ENCODE results near the gene ZNF318. TPM values are rescaled to one million over a fixed set of nuclear protein-coding genes. Genes with fewer than 3 reads are reported as not detected.
"Not testable (repeated sequence)": the region's sequence is repeated elsewhere in the genome, so short reads cannot be mapped to it uniquely, and the experiment has no call there.

ZNF318 gene
- total RNA-seq, 1 donor from 2014 or later = 159 TPM

GRCh38 chr6:43355862-43356590 is 13.4 kb downstream of the ZNF318 start:
- Mint-ChIP-seq H3K36me3 (ENCODE audit: low read depth) (peaks cover 95% of the 10 kb centered on the region), H3K27ac (no peak overlapping the region), H3K4me1 (peaks cover 28% of the 10 kb centered on the region), H3K4me3 (no peak overlapping the region), H3K27me3 (no peaks in the 10 kb centered on the region), H3K9me3 (no peaks in the 10 kb centered on the region)
- no peak for DNase-seq
- intact Hi-C loops (cut with micrococcal nuclease) = loop anchor here (1.0 kb wide), 2 partner anchors 48 to 93 kb away; partner anchors contain the start of gene CRIP3
- no peak for TF ChIP-seq CTCF (IDR thresholded peaks at IDR 0.05)
- CTCF ChIA-PET = interaction anchor here (0.5 to 3.6 kb wide), 17 partner anchors 10 to 181 kb away, joined by 3 to 21 read pairs (median 3); partner anchors contain the start of genes CRIP3 and DNPH1
- POLR2A ChIA-PET = interaction anchor here (2.8 kb wide), 1 partner anchor 28 kb away, joined by 9 read pairs; no protein-coding TSS in a partner anchor
- ATAC-seq (ENCODE audit: low read depth) = peak; percentile 65

DNA sequence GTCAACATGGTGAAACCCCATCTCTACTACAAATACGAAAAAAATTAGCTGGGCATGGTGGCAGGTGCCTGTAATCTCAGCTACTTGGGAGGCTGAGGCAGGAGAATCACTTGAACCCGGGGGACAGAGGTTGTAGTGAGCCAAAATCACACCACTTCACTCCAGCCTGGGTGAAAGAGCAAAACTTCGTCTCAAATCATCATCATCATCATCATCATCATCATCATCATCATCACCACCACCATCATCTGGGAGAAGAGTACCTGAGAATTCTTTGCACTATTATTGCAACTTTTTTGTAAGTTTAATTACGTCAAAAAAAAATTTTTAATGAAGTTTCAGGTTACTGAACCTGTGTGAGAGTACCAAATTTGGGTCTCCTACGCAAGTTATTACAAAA is 17.5 kb downstream of the ZNF318 start:
- POLR2A ChIA-PET; H3K4me3 Mint-ChIP-seq; ATAC-seq (ENCODE audit: low read depth); H3K9me3 Mint-ChIP-seq; CTCF ChIA-PET; DNase-seq; H3K27me3 Mint-ChIP-seq: not testable (repeated sequence)
- peaks cover 13% of the 10 kb centered on the region for H3K4me1 Mint-ChIP-seq
- peaks cover 63% of the 10 kb centered on the region for H3K36me3 Mint-ChIP-seq (ENCODE audit: low read depth)
- H3K27ac Mint-ChIP-seq = peak overlapping the region; percentile 19
- intact Hi-C loops (cut with micrococcal nuclease) = loop anchor here (2.0 kb wide), 1 partner anchor 15 kb away; no protein-coding TSS in a partner anchor

DNA sequence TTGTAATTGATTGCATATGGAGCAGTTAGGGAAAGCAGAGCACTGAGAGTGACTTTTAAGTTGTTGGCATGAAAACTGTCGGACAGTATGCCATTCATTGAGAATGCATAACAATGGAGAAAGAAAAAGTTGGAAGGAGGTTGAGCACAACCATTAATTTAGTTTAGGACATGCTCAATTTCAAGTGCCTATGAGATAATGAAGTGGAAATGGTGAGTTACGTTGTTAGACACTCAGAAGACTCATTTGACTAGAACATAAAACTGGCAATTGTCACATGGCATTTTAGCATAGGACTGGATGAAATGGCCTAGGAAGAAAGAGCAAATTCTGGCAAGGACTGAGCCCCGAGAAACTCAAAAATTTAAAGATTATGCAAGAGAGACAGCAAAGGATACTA is 22.0 kb downstream of the ZNF318 start:
- ChIA-PET CTCF (no interaction called here), POLR2A (no interaction called here)
- Mint-ChIP-seq H3K27me3 (no peaks in the 10 kb centered on the region), H3K27ac (no peak overlapping the region), H3K4me1 (peaks cover 4% of the 10 kb centered on the region), H3K4me3 (no peak overlapping the region), H3K9me3 (no peaks in the 10 kb centered on the region), H3K36me3 (ENCODE audit: low read depth) (peaks cover 52% of the 10 kb centered on the region)
- ATAC-seq (ENCODE audit: low read depth) (no peak), DNase-seq (no peak)
- intact Hi-C loops (cut with micrococcal nuclease) = no loop called here
- TF ChIP-seq CTCF (IDR thresholded peaks at IDR 0.05) = no peak

- DNase-seq = no peak
- Mint-ChIP-seq H3K36me3 (ENCODE audit: low read depth) (peaks cover 52% of the 10 kb centered on the region), H3K4me1 (peaks cover 2% of the 10 kb centered on the region), H3K4me3 (no peak overlapping the region), H3K9me3 (no peaks in the 10 kb centered on the region), H3K27ac (no peak overlapping the region), H3K27me3 (no peaks in the 10 kb centered on the region)
- ATAC-seq (ENCODE audit: low read depth) = no peak
- ChIA-PET POLR2A (interaction anchor here (0.6 to 1.0 kb wide), 4 partner anchors 15 to 417 kb away, joined by 3 to 4 read pairs (median 4); partner anchors contain the start of gene ZNF318), CTCF (no interaction called here)
- TF ChIP-seq CTCF (IDR thresholded peaks at IDR 0.05) = no peak
- intact Hi-C loops (cut with micrococcal nuclease) = no loop called here
Measured at GRCh38 chr6:43347021-43347420, 22.4 kb downstream of the ZNF318 start.

DNA sequence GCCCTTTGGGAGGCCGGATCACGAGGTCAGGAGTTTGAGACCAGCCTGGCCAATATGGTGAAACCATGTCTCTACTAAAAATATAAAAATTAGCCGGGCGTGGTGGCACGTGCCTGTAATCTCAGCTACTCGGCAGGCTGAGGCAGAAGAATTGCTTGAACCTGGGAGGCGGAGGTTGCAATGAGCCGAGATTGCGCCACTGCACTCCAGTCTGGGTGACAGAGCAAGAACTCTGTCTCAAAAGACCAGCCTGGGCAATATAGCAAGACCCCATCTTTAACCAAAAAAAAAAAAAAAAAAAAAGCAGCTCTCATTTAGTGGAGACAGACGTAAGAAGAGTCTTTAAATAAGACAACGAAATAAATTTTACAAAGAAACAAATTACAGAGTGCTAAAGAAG is 23.2 kb downstream of the ZNF318 start:
- H3K4me3 Mint-ChIP-seq; DNase-seq; H3K27me3 Mint-ChIP-seq; intact Hi-C loops (cut with micrococcal nuclease); H3K27ac Mint-ChIP-seq; H3K9me3 Mint-ChIP-seq; ATAC-seq (ENCODE audit: low read depth); H3K4me1 Mint-ChIP-seq: not testable (repeated sequence)
- ChIA-PET POLR2A (interaction anchor here (0.6 to 1.0 kb wide), 4 partner anchors 16 to 416 kb away, joined by 3 to 4 read pairs (median 4); partner anchors contain the start of gene ZNF318), CTCF (interaction anchor here (1.1 to 1.7 kb wide), 2 partner anchors 10 to 51 kb away, joined by 3 read pairs; no protein-coding TSS in a partner anchor)
- peaks cover 51% of the 10 kb centered on the region for H3K36me3 Mint-ChIP-seq (ENCODE audit: low read depth)

GRCh38 chr6:43339168-43339567 is 30.3 kb downstream of the ZNF318 start:
- Mint-ChIP-seq H3K4me3 (peak overlapping the region; percentile 51), H3K4me1 (peaks cover 52% of the 10 kb centered on the region), H3K9me3 (no peaks in the 10 kb centered on the region), H3K36me3 (ENCODE audit: low read depth) (peaks cover 91% of the 10 kb centered on the region), H3K27ac (peak overlapping the region; percentile 78), H3K27me3 (no peaks in the 10 kb centered on the region)
- DNase-seq (no peak), ATAC-seq (ENCODE audit: low read depth) (peak; percentile 88)
- ChIA-PET POLR2A (interaction anchor here (0.6 to 5.7 kb wide), 10 partner anchors 13 to 410 kb away, joined by 3 to 39 read pairs (median 6); partner anchors contain the start of genes ABCC10, CNPY3, CRIP3 and ZNF318), CTCF (interaction anchor here (1.1 to 7.4 kb wide), 3 partner anchors 21 to 59 kb away, joined by 4 to 52 read pairs (median 5); partner anchors contain the start of gene CRIP3)
- TF ChIP-seq CTCF (IDR thresholded peaks at IDR 0.05) = no peak
- intact Hi-C loops (cut with micrococcal nuclease) = loop anchor here (1.0 kb wide), 3 partner anchors 17 to 45 kb away; partner anchors contain the start of gene CRIP3

All from activated B cell treated with CpG ODN at 0.5 μM for 24 hours (primary cell).